Embryonic facial prominence (tissue), 1 donor: Measurements from ENCODE around the gene SLC29A1.

ENCODE experiments used
- DNase-seq: peaks from one replicate; pipeline ENCODE4 v3.0.0-alpha.2; 2016; ENCODE audit errors: extremely low spot score

Gene SLC29A1

GRCh38 chr6:44255105-44255808, 31.9 kb downstream of the SLC29A1 start:
- no peak for DNase-seq

- no peak for DNase-seq
Measured at GRCh38 chr6:44255871-44256774, 32.7 kb downstream of the SLC29A1 start.

DNA sequence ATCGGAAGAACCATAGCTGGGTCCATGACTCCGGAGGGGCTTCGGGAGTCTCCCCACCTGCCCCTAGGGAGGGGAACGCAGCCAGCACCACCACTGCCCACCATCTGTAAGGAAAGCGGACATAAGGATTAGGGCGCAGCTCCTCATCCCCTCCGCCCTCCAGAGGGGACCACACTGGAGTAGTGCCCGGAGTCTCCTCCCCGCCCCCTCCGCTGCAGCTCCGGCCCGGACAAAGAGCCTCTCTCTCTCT, 33.3 kb downstream of the SLC29A1 start:
- DNase-seq: no peak

- DNase-seq: no peak
Measured at GRCh38 chr6:44257025-44257752, 33.8 kb downstream of the SLC29A1 start, which contains the start of gene SLC35B2. Gene SLC35B2, minus strand, starts transcription at chr6:44257528. Its CDS starts 118 bp downstream, at chr6:44257410.

- no peak for DNase-seq
Measured at GRCh38 chr6:44257753-44258324, 34.4 kb downstream of the SLC29A1 start.

DNA sequence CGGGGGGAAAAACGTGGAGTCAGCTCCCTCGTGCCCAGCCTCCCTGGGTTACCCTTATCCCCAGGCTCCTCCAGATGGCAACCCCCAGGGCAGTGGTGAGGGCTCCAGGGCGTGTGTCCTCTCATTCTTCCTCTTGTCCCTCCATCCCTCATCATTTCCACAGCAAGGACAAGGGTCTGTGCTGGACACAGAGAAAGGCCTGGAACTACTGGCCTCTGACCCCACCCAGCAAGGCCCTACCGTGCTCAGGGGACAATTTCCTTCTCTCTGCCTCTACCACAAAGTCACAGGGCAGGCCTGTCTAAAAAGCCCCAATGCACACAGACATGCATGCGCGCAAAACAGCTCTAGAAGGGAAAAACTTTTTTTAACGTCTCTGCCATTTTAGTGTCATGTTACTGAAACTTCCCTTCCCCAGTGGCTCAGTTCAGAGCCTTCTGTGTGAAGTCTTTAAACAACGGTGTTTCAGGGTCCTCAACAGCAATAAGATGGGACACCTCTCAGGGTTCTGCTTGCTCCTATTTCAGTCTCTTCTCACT, 35.0 kb downstream of the SLC29A1 start:
- DNase-seq: no peak

GRCh38 chr6:44258921-44259320, 35.5 kb downstream of the SLC29A1 start:
- DNase-seq: no peak

GRCh38 chr6:44260011-44260410, 36.6 kb downstream of the SLC29A1 start:
- DNase-seq: no peak

DNA sequence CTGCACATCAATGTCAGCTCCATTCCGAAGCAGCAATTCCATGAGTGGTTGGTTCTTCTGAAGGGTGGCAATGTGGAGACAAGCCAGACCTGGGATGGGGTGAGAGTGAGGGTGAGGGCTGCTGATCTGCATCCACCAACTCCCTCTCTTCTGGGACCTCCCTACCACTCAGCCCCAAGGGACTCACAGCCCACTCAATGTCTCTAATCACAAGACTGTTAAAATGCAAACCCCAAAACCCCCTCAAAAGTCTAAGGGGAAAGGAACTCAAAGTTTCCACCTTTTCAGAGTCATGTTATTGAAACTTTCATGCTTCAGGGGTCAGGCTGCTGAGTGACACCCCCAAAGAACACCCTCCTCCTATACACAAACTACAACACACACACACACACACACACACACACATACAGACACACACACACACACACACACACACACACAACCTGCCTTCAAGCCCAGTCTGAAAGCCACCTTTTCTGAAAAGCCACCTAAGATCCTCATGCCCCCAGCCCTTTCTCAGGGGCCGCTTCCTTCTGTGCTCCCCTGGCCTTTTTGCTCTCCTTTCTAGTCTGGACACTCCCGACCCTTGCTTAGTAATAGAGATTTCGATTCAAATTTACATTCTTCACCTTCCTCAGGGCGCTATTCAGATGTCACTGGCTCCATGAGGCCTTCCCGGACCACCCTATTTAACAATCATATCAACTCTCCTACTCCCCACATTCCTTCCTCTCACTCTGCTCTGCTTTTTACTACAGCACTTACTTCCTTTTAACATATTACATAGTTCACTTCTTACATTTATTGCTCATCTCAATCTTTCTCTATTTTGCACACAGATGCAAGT, 37.3 kb downstream of the SLC29A1 start:
- DNase-seq: no peak

DNA sequence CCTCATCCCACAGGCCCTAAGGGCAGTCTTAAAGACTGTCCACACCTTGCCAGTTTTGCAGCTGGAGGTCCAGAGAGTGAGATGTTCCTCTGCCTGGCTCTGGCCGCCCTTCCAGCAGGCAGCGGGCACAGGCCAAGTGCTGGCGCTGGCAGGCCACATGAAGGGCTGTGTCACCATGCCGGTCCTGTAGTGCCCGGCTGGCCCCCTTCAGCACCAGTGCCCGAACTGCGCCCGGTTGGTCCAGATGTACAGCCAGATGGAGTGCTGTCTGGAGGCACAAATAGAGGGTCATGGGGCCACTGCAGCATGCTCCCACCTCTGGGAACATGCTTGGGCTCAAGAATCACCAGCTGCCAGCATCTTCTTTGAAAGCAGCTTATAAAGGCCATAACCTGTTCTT, 38.2 kb downstream of the SLC29A1 start:
- no peak for DNase-seq

- DNase-seq: no peak
Measured at GRCh38 chr6:44262467-44263353, 39.3 kb downstream of the SLC29A1 start.

DNA sequence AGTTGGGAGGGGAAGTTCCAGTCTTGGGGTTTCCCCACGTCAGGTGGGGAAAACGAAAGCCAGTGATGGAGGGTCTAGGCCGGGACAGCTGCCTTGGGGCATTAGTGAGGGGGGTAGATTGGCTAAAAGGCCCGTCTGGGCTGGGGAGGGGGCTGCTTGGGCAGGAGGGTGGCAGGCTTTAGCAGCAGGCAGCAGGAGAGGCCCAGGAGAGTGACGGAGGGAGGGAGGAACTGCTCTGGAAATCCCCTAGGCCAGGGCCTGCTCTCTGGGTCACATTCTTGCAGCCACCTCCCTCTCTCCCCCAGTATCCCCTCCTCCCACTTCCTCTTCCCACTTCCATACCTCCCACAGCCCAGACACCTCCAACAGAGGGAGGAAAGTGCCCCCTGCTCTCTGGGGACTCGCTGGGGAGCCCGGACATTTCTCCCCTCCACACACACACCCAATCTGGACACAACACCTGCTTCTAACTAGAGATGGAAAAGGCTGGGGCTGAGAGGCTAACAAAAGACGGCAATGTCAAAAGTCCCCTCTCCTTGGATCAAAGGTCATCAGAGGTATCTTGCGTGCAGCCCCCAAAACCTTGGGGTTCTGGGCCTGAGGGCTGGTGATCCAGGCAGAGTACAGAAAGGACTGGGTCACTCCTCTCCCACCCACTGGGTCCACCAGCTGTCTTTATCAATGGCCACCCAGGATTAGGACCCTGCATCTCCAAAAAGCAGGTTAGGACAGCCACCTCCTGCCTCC, 40.1 kb downstream of the SLC29A1 start:
- DNase-seq: no peak

- no peak for DNase-seq
Measured at GRCh38 chr6:44264154-44265006, 41.0 kb downstream of the SLC29A1 start.

GRCh38 chr6:44265007-44265721, 41.8 kb downstream of the SLC29A1 start, which contains the start of gene NFKBIE:
Gene NFKBIE, minus strand, starts transcription at chr6:44265551. Its CDS starts 205 bp downstream, at chr6:44265346.
- DNase-seq: peak; percentile 78

DNA sequence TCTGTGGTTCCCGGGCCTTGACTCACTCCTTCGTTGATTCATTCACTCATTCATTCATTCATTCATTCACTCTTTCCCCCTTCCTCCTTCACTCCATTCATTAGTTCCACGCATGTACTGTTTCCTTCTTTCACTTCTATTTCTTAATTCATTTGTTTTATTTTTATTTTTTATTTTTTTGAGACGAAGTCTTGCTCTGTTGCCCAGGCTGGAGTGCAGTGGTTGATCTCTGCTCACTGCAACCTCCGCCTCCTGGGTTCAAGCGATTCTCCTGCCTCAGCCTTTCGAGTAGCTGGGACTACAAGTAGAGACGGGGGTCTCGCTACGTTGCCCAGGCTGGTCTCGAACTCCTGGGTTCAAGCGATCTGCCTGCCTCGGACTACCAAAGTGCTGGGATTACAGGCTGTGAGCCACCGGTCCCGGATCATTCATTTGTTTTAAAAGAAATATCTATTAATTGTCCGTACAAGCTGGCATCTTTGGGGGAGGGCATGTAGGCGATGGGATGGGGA, 42.4 kb downstream of the SLC29A1 start:
- no peak for DNase-seq

- no peak for DNase-seq
Measured at GRCh38 chr6:44266347-44266746, 43.0 kb downstream of the SLC29A1 start.

DNA sequence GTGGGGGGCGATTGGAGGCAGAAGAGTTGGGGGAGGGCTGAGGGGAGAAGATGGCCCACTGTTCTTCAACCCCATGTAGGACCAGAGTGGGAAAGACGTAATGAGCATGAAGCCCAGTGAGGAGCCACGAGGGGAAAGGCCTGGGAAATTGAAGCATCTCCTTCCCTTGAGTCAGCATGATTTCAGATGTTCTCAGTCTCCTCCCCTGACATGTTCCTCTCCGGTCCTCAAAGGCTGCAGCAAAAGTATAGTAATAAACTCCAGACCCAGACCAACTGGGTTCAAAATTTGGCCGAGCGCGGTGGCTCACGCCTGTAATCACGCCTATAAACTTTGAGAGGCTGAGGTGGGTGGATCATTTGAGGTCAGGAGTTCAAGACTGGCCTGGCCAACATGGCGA, 43.9 kb downstream of the SLC29A1 start:
- DNase-seq: no peak
